SU-DHL-6 (cell line): ENCODE data around the gene LZTS2.

Experiments
- H2AFZ ChIP-seq: fragments of 200-600 bp; sonication (generic); 2 replicates; pipeline ENCODE4 v1.6.1; 2014; ENCODE audit warnings: low read depth, mild to moderate bottlenecking, moderate library complexity, mixed read lengths, antibody characterized with exemption, low read length; ENCODE audit not compliant: severe bottlenecking
- H3F3A ChIP-seq: fragments of 200-600 bp; shearing (Covaris generic); 2 replicates; pipeline ENCODE4 v1.6.0; 2016; ENCODE audit warnings: antibody characterized with exemption, mild to moderate bottlenecking; ENCODE audit not compliant: insufficient read depth
- H3K27ac ChIP-seq: fragments of 200-600 bp; sonication (generic); 2 replicates; pipeline ENCODE4 v1.5.1; 2016; ENCODE audit warnings: low read depth, mild to moderate bottlenecking, low read length, moderate library complexity, mixed read lengths
- H3K27me3 ChIP-seq: fragments of 200-600 bp; sonication (generic), shearing (Covaris generic); 2 replicates; pipeline ENCODE4 v1.6.0; 2014; ENCODE audit warnings: mild to moderate bottlenecking, low read length
- H3K36me3 ChIP-seq: fragments of 200-600 bp; sonication (generic); 2 replicates; pipeline ENCODE4 v1.6.1; 2014; ENCODE audit warnings: mild to moderate bottlenecking, low read length, mixed read lengths
- H3K4me2 ChIP-seq: fragments of 300-600, 200-600 bp; shearing (Covaris generic), sonication (generic); 2 replicates; pipeline ENCODE4 v1.6.0; 2014; ENCODE audit warnings: low read length, low read depth, mild to moderate bottlenecking; ENCODE audit not compliant: poor library complexity, severe bottlenecking
- H3K4me3 ChIP-seq: fragments of 200-600 bp; sonication (generic); 2 replicates; pipeline ENCODE4 v1.5.1; 2014; ENCODE audit warnings: antibody characterized with exemption, low read length, mild to moderate bottlenecking, mixed read lengths; ENCODE audit not compliant: insufficient read depth, poor library complexity, severe bottlenecking
- H3K79me2 ChIP-seq: fragments of 200-600 bp; sonication (generic); 2 replicates; pipeline ENCODE4 v1.6.1; 2014; ENCODE audit warnings: mild to moderate bottlenecking, low read length, moderate library complexity; ENCODE audit not compliant: insufficient read depth
- H3K9ac ChIP-seq: fragments of 200-600 bp; sonication (generic); 2 replicates; pipeline ENCODE4 v1.7.0; 2014; ENCODE audit warnings: mild to moderate bottlenecking, low read length
- H3K9me2 ChIP-seq: fragments of 200-600 bp; sonication (generic); replicated peaks from 2 replicates; pipeline ENCODE4 v1.6.1; 2014; ENCODE audit warnings: low read length; ENCODE audit not compliant: insufficient read depth
- H3K9me3 ChIP-seq: fragments of 200-600 bp; sonication (generic); 2 replicates; pipeline ENCODE4 v1.6.1; 2014; ENCODE audit warnings: low read length, mixed read lengths; ENCODE audit not compliant: insufficient read depth
- H4K20me1 ChIP-seq: fragments of 200-600 bp; sonication (generic); 2 replicates; pipeline ENCODE4 v1.6.1; 2014; ENCODE audit warnings: low read depth, mild to moderate bottlenecking, antibody characterized with exemption, low read length, moderate library complexity, mixed read lengths
- CTCF ChIP-seq: fragments of 200-600 bp; sonication (generic); IDR thresholded peaks from one replicate; pipeline ENCODE4 v1.5.1; 2017; ENCODE audit warnings: antibody characterized with exemption, mild to moderate bottlenecking, low read length, moderate library complexity; ENCODE audit not compliant: insufficient read depth, poor library complexity, severe bottlenecking
- EZH2phosphoT487 ChIP-seq: fragments of 200-600 bp; sonication (generic), shearing (Covaris generic); conservative IDR thresholded peaks from 2 replicates; pipeline ENCODE4 v1.6.1; 2018; ENCODE audit warnings: mild to moderate bottlenecking, antibody characterized with exemption, low read length, moderate library complexity, mixed read lengths

LZTS2 gene

GRCh38 chr10:101042667-101043362 lies 43.2 kb downstream of the LZTS2 start:
- Histone ChIP-seq H3K4me3 (peak overlapping the region; percentile 48), H3K79me2 (no peaks in the 10 kb centered on the region), H3K36me3 (no peaks in the 10 kb centered on the region), H2AFZ (peak overlapping the region; percentile 89), H3K27me3 (no peaks in the 10 kb centered on the region), H3K9me3 (no peaks in the 10 kb centered on the region), H3K9me2 (no peaks in the 10 kb centered on the region), H4K20me1 (no peaks in the 10 kb centered on the region), H3K27ac (no peak overlapping the region), H3K9ac (peak overlapping the region; percentile 46), H3K4me2 (peak overlapping the region; percentile 62), H3F3A (peaks cover 11% of the 10 kb centered on the region)
- TF ChIP-seq CTCF: no peak

GRCh38 chr10:101043363-101043707 lies 43.7 kb downstream of the LZTS2 start:
- TF ChIP-seq EZH2phosphoT487 (no peak), CTCF (no peak)
- Histone ChIP-seq H3F3A (peaks cover 11% of the 10 kb centered on the region), H3K36me3 (no peaks in the 10 kb centered on the region), H3K27me3 (no peaks in the 10 kb centered on the region), H3K79me2 (no peaks in the 10 kb centered on the region), H3K4me2 (peak overlapping the region; percentile 62), H3K9me3 (no peaks in the 10 kb centered on the region), H3K9me2 (no peaks in the 10 kb centered on the region), H3K4me3 (peak overlapping the region; percentile 48), H3K9ac (peak overlapping the region; percentile 46), H2AFZ (peak overlapping the region; percentile 89), H3K27ac (no peak overlapping the region), H4K20me1 (no peaks in the 10 kb centered on the region)

GRCh38 chr10:101044117-101044516 lies 44.5 kb downstream of the LZTS2 start:
- no peak overlapping the region for H3K27ac ChIP-seq

More at GRCh38 chr10:101044117-101044516, 44.5 kb downstream of the LZTS2 start:
- no peaks in the 10 kb centered on the region for H3K36me3 ChIP-seq
- no peak overlapping the region for H3K9ac ChIP-seq
- H3K4me2 ChIP-seq: no peak overlapping the region
- no peaks in the 10 kb centered on the region for H3K9me3 ChIP-seq
- no peak overlapping the region for H2AFZ ChIP-seq
- no peak overlapping the region for H3K4me3 ChIP-seq
- H3K79me2 ChIP-seq: no peaks in the 10 kb centered on the region
- no peak for TF ChIP-seq EZH2phosphoT487
- no peak for TF ChIP-seq CTCF
- H3F3A ChIP-seq: peaks cover 11% of the 10 kb centered on the region
- H3K9me2 ChIP-seq: no peaks in the 10 kb centered on the region
- H4K20me1 ChIP-seq: no peaks in the 10 kb centered on the region
- H3K27me3 ChIP-seq: no peaks in the 10 kb centered on the region
